HG03575 (cell line): ENCODE results near the gene ABHD4.
A peak's percentile ranks its signal among the peaks of the same experiment; 100 is the strongest.
"Not testable (repeated sequence)": the region's sequence is repeated elsewhere in the genome, so short reads cannot be mapped to it uniquely, and the experiment has no call there.

Experiments
- ATAC-seq: cut with Tn5 transposase; IDR thresholded peaks from one replicate; pipeline ENCODE4 v1.9.1; 2021; ENCODE audit not compliant: unreplicated experiment, insufficient number of reproducible peaks, low FRiP score; ENCODE audit errors: extremely low read depth

Gene ABHD4

DNA sequence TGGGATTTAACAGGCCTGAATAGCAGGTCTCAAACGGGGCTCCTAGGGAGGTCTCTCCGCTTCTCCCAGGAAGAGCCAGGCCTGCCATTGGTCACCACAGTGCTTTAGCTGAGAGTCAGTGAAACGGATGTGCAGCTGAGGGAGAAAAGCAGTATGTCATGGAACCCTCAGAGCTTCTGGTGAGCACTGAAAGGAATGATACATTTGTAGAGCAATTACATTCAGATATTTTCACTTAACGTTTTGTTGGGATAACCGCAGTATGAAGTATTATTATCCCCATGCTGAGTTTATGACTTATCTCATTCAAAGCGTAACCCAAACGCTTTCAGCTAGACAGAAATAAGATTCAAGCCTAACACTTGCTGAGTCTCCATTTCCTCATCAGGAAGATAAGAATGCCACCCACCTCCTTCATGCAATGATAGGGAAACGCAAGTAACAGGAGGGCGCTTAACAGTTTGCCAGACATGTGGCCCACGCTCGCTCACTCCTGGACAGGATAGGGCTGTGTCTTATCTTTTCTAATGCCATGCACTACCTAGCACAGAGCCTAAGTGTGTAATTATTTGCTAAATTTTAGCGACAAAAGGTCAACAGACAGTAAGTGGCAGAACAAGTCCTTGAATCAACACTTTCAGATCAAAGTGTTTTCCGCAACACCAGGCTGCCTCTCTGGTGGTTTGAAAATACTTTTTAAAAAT is 37.3 kb upstream of the ABHD4 start:
- no peak for ATAC-seq

DNA sequence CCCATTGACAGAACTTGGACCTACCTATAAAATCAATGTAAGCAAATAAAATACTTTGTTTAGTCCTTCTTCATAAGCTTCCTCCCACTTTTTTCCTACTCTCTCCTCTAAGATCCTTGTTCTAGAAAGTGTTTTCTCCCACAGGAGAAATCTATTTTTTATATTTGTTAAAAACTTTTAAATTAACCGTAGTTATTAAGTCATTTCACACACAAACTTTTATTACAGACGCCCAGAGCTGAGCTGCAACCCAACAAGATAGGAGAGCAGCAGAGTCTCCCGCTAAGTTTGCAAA is 36.8 kb upstream of the ABHD4 start:
- ATAC-seq, result no peak

DNA sequence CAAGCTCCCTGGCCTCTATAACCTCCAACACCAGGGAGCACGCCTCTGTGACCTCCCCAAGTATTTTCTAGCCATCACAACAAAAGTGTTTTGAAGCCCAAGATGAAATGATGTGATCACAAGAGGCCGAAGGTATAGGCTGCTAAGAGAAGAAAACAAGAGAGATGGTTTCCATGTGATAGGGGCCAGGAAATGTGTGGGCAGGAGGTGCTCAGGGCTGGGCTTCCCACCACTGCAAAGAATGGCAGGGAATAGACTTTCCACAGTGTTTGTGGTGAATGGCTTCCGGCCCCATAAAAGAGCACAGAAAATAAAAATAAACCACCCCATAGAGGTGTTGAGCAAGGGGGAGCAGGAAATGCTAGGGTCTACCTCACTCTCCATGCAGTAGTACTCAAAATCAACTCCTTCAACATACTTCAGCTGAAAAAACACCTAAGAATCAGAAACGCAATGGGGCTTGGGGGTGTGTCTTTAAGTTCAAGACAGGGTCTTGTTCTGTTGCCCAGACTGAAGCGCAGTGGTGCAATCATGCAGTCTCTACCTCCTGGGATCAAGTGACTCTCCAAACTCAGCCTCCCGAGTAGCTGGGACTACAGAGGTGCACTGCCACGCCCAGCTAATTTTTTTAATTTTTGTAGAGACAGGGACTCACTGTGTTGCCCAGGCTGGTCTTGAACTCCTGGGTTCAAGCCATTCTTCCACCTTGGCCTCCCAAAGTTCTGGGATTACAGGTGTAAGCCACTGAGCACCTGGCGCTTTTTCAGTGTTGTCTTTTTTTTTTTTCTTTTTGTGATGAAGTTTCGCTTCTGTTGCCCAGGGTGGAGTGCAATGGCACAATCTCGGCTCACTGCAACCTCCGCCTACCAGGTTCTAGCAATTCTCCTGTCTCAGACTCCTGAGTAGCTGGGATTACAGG is 36.2 kb upstream of the ABHD4 start:
- no peak for ATAC-seq

DNA sequence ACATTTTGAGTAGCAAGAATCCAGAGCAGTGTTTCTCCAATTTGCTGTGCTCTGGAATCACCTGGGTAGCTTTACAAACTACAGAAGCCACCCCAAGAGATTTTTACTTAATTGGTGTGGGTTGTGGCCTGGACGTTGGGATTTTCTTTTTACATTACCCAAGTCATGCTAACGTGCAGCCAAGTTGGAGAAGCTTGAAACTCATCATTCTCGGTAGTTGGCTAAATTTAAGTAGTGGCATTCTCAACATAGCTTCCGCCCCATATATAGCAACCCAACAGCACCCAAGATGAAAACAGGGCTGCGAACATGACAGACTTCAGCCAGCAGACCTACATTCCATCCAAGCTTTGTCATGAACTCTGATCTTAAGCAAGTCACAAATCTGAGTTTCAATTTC is 34.1 kb upstream of the ABHD4 start:
- ATAC-seq, result no peak

DNA sequence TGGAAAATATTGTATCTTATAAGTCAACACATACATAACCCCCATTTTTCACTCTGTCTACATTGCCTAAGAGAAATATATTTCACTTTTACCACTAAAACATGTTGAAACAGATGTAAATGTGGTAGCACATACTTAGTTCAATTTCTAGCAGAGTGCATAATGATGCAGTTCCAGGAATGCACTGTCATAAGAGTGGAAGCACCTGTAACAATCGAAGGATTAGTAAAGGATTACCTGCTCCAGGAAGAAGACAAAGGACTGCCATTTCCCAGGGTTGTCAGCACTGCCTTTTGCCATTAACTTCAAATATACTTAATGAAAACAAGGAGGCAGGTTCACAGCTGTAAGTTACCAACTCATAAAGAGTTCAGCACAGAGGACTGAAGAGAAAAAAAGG is 33.6 kb upstream of the ABHD4 start:
- no peak for ATAC-seq

DNA sequence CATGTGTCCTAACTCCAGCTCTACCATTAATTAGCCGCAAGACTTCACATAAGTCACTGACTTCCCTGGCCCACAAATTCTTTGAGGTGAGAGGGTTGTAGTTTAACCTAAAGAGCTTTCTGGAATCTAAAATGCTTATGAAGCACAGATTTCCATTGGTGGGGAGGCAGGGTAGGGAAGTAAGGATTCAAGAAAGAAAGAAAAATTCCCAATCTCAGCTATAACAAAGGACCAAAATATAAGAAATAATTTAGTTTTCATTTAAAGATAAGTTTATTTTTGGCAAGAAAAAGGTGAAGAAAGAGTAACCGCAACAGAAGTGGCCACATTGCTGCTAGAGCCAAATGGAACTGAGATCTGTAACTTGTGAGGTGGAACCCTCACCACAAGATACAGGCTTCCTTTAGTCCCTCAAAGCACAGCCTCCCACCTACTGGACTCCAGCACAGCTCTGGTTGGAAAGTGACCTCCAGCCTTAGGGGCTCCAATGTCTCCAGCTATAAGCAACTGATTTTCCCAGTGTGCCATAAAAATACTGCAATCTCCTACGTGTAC is 32.6 kb upstream of the ABHD4 start:
- ATAC-seq, result no peak

DNA sequence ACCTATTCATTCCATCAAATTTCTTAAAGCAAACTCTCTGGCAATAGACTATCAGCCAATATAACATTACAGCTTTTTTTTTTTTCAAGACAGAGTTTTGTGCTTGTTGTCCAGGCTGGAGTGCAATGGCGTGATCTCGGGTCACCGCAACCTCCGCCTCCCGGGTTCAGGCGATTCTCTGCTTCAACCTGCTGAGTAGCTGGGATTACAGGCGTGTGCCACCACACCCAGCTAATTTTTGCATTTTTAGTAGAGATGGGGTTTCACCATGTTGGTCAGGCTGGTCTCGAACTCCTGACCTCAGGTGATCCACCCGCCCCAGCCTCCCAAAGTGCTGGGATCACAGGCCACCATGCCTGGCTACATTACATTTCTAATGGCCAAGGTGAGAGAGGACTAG is 31.8 kb upstream of the ABHD4 start:
- ATAC-seq, result not testable (repeated sequence)

DNA sequence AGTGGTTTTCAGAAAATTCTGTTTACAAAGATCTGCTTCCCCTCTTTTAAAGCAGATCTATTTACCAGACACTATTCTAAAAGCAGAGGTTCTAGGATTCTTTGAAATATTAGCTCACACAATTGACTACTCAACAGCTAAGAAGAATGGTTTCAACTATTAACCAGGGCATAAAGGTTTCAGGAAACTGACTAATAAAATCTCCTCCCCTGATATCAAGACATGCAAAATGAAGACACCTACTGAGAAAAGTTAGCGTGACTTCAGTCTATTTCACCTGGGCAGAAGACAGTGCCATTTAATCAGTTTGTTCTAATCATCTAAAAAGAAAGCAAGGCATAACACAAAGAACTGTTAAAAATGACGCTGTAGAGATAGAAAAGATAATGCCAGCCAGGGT is 31.3 kb upstream of the ABHD4 start:
- no peak for ATAC-seq

DNA sequence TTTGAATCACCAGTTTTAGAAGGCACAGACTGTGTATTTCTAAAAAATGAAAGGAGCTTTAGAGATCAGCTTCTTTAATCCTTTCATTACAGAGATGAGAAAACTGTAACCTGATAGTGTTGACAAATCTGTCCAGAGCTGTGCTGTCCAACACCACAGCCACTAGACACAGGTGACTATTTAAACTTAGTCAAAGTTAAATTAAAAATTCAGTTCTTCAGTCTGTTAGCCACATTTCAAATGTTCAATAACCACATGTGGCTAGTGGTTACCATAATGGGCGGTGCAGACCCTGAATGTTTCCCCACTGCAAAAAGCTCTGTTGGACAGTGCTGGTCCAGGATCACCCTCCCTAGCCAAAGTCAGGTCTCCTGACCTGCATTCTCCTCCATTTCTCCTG is 30.7 kb upstream of the ABHD4 start:
- no peak for ATAC-seq

DNA sequence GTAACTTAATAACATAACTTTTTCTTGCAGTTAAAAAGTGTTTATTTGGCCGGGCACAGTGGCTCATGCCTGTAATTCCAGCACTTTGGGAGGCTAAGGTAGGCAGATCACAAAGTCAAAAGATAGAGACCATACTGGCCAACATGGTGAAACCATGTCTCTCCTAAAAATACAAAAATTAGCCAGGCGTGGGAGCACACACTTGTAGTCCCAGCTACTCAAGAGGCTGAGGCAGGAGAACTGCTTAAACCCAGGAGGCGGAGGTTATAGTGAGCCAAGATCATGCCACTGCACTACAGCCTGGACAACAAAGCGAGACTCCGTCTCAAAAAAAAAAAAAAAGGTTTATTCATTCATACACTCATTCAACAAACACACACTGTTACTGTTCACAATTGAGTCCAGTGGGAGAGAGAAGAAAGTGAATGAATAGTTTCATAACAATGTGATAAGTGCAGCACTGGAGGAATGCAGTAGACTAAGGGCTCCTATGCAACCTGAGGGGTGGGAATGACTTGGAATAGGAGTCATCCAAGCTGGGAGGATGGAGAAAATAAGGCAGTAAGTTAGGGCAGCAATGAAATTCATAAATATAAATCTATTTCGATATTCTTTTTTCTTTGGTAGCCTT is 28.9 kb upstream of the ABHD4 start:
- no peak for ATAC-seq

DNA sequence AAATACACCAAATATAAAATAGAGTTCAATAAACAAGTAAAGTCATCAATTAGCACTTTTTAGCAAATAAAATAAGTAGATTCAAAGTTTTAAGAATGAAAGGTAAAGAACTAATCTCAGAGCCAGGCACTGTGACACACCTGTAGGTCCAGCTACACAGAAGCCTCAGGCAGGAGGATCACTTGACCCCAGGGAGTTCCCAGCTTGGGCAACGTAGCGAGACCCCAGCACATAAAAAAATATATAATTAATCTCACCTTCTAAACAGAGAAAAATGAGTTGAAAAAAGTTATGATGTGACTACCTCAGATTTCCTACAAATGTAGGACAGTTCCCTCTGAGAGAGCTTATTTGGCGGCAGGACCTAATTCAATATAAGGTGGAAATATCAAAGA is 28.4 kb upstream of the ABHD4 start:
- no peak for ATAC-seq

DNA sequence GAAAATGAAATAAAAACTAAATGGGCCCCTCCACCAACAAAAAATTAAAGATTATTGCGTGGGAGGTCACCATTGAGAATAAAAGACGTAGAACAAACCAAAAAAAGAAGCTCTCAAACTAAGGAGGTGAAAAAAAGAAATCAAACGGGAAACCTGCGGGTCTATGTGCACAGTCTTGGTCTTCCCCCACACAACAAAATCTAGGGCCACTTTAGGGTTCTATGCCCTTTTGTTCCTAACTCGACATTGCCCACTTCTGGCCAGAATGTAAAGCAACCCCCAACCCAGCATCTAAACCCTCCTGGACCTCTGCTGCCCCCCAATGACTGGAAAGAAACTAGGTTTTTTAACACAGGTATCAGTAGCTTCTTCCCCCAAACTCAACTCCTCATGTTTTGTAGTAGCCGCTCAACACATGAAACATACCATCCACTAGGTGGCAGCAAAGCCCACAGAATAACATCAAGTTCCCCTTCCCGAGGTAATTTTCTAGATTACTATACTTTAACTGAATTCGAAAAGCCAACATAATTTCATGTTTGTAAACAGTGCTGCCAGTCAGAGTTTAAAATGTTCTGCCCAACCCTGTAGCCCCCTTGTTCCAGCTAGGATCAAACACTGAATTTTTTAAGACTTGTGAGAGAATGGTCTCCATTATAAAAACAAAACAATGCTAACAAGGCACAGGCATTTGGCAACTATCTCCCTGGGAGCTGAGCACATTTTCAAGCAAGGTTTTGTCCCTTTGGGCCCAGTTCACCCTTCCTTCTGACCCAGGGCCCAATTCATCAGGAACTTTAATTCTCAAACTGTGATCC is 27.8 kb upstream of the ABHD4 start:
- peak; percentile 34 for ATAC-seq

DNA sequence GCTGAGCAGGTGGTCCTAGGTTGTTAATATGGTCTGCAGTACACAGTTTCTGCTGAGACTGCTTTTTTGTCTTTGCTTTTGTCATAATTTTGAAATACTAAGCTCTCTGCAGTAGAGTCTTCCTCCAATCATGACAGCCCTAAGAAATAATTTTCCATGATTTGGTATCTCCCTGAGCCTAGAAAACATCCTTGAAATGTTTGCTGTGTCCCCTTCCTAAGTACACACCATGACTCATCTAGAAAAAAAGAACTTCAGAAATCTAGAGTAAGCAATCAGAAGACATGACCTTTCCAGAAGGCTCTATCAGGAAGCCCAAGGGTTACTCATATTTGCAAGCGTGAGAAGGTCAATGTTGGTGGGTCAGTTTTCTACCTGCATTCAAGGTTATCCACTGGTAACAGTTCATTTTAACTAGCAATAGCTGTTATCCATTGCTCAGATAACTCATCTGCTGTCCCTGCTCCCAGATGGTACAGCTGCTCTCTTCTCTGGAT is 25.5 kb upstream of the ABHD4 start:
- no peak for ATAC-seq

DNA sequence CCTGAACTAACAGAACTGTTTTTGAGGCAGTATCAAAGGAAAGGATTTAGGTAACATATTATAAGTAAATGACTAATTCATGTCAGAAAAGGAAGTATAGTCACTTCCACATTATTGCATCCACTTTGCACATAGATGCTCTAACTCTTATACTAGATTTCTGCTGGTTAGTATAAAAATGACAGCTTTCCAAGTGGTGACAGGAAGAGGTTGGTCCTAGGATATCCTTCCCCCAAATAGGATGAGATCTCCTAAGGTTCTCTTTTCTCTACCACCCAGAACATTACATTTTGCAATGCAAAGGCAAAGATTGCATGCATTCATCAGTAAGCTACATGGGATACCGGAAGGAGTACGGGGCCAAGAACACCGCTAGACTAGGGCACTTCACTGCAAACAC is 24.3 kb upstream of the ABHD4 start:
- ATAC-seq, result no peak

DNA sequence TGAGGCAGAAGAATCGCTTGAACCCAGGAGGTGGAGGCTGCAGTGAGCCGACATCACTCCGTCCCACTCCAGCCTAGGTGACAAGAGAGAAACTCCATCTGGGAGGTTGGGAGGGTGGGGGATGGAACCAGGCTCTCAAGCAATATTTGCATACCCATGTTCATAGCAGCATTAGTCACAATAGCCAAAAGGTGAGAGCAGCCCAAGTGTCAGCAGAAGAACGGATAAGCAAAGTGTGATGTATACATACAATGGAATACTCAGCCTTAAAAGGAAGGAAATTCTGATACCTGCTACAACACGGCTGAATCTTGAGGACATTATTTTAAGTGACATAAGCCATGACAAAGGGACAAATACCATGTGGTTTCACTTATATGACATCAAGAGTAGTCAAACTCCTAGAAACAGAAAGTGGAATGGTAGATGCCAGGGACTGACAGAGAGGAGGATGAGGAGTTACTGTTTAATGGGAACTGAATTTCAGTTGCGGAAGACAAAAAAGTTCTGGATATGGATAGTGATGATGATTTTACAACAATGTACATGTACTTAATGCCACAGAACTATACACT is 20.7 kb upstream of the ABHD4 start:
- no peak for ATAC-seq

DNA sequence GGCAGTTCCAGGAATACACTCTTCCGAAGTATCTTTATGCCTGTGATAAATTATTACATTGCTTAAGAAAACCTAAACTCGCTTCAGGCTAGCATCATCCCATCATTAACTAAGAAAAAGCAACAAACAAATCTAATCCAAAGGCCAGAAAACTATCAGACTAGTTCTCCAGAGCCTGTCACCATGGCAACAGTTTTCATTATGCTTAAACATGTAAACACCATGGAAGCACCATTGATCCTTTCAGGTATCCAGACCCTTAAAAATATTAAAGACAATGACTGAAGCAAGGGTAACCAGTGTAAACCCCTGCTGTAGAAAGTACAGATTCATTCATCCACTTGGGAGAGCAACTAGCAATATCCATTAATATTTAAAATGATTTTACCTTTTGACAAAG is 18.9 kb upstream of the ABHD4 start:
- ATAC-seq, result no peak

DNA sequence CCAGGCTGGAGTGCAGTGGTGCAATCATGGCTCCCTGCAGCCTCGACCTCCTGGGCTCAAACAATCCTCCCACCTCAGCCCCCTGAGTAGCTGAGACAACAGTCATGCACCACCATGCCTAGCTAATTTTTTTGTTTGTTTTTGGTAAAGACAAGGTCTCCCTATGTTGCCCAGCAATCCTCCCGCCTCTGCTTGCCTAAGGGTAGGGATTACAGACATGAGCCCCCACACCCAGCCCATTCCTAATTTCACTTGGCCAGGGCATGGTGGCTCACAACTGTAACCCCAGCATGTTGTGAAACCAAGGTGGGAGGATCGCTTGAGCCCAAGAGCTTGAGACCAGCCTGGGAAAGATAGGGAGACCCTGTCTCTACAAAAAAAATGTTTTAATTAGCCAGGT is 18.2 kb upstream of the ABHD4 start:
- ATAC-seq, result no peak

DNA sequence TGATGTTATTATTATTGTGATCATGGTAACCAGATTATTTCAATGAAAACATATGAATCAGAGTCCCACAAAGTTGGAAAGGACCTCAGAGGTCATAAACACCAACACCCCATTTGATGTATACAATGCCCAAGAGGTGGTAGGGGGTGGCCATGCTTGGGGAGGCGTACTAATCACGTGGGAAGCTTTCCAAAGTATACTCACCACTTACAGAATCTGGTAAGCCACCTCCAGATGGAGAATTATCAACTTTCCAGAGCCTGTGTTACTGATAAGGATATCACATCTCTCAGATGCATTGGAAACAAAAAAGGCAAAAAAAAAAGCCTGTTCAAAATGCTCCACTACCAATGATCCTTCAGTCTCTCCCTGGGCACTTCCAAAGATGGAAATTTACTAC is 17.5 kb upstream of the ABHD4 start:
- ATAC-seq, result no peak

DNA sequence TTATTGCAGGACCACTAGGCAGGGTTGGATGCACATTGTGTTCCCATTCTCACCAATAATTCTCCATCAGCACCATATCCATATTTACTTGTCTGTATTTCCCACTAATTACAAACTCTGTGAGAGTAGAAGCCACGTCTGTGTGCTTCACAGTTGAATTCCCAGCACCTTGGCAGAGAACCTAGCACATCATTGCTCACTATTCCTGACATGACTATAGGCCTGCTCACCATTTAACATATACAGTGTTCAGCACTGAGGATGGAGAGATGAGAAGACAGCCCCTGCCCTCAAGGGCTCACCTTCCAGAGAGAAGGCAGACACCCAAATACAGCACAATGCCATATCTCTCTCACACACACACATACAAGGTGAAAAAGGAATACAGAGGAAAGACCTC is 14.1 kb upstream of the ABHD4 start:
- no peak for ATAC-seq
